ENCODE measurements around the gene NIPAL4.
"Not testable (repeated sequence)": the region's sequence is repeated elsewhere in the genome, so short reads cannot be mapped to it uniquely, and the experiment has no call there.

The NIPAL4 gene

GRCh38 chr5:157463621-157464518 is 3.9 kb downstream of the NIPAL4 start:
- peak; percentile 30 for DNase-seq

GRCh38 chr5:157464519-157465171 is 4.6 kb downstream of the NIPAL4 start:
- DNase-seq, result peak; percentile 89

GRCh38 chr5:157468293-157468965 is 8.4 kb downstream of the NIPAL4 start:
- DNase-seq, result no peak

GRCh38 chr5:157469073-157469472 is 9.1 kb downstream of the NIPAL4 start:
- peak; percentile 46 for DNase-seq

GRCh38 chr5:157469687-157470086 is 9.7 kb downstream of the NIPAL4 start:
- DNase-seq, result no peak

- DNase-seq, result no peak
These were observed 10.6 kb downstream of the NIPAL4 start for GRCh38 chr5:157470631-157471030.

- peak; percentile 60 for DNase-seq
These were observed 11.7 kb downstream of the NIPAL4 start for GRCh38 chr5:157471709-157472108.

- no peak for DNase-seq
These were observed 13.6 kb downstream of the NIPAL4 start for GRCh38 chr5:157473383-157474320.

GRCh38 chr5:157475432-157475831 is 15.4 kb downstream of the NIPAL4 start:
- DNase-seq, result no peak

- peak; percentile 60 for DNase-seq
These were observed 16.8 kb downstream of the NIPAL4 start for GRCh38 chr5:157476702-157477408.

- DNase-seq, result no peak
These were observed 17.9 kb downstream of the NIPAL4 start for GRCh38 chr5:157477814-157478494.

- no peak for DNase-seq
These were observed 18.7 kb downstream of the NIPAL4 start for GRCh38 chr5:157478726-157479125.

GRCh38 chr5:157479166-157479565 is 19.2 kb downstream of the NIPAL4 start:
- no peak for DNase-seq

- DNase-seq, result no peak
These were observed 19.8 kb downstream of the NIPAL4 start for GRCh38 chr5:157479612-157480510.

GRCh38 chr5:157481265-157481664 is 21.3 kb downstream of the NIPAL4 start:
- no peak for DNase-seq

- no peak for DNase-seq
These were observed 21.7 kb downstream of the NIPAL4 start for GRCh38 chr5:157481666-157482065.

GRCh38 chr5:157482702-157483101 is 22.7 kb downstream of the NIPAL4 start:
- not testable (repeated sequence) for DNase-seq

GRCh38 chr5:157484768-157485167 is 24.8 kb downstream of the NIPAL4 start:
- DNase-seq, result no peak

- no peak for DNase-seq
These were observed 25.3 kb downstream of the NIPAL4 start for GRCh38 chr5:157485340-157485739.

GRCh38 chr5:157485811-157486210 is 25.8 kb downstream of the NIPAL4 start:
- DNase-seq, result no peak

All from activated CD4-positive, alpha-beta T cell treated with anti-CD3 and anti-CD28 coated beads, Interleukin-10, Interleukin-2, amounts not matched to agents 100 ng/mL and 50 ng/mL, durations not matched to agents 16 hours and 8 hours (primary cell).